GM06990 (cell line): ENCODE measurements around the gene SEC11C.

Experiments
- DNase-seq: peaks from one replicate; pipeline ENCODE4 v3.0.0-alpha.2; 2011; ENCODE audit not compliant: insufficient read length; ENCODE audit errors: extremely low read depth
- H3K27me3 ChIP-seq: replicated peaks from 2 replicates; pipeline ENCODE4 v1.6.0; 2011; ENCODE audit warnings: low read length; ENCODE audit not compliant: control insufficient read depth, insufficient read depth
- H3K36me3 ChIP-seq: 2 replicates; pipeline ENCODE4 v1.5.1; 2011; ENCODE audit warnings: low read length; ENCODE audit not compliant: control insufficient read depth, insufficient read depth
- H3K4me3 ChIP-seq: replicated peaks from 2 replicates; pipeline ENCODE4 v1.5.1; 2011; ENCODE audit warnings: low read depth, mild to moderate bottlenecking, control low read depth, low read length
- CTCF ChIP-seq: IDR thresholded peaks from 2 replicates; pipeline ENCODE4 v1.5.1; 2011; ENCODE audit warnings: low read length, control low read depth, mild to moderate bottlenecking, inconsistent platforms; ENCODE audit not compliant: insufficient read depth, poor library complexity, severe bottlenecking

SEC11C gene

DNA sequence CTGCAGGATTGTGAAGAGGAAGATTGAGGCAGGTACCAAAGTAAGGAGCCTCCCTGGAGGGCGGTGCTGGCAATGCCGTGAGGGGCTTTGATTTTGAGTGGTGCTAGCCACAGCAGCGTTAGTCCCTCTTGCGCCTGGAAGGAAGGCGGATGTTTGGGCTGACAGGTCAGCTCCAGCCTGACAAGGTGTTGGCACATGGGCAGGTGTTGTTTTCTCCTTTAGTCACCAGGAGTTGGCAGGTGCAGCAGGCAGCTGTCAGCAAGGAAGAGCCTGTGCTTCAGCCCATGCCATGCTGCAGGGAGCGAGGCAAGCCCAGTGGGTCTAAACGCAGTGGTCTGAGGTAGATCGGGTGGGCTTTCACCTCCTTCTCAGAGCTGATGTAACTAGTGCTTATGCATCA is 8.5 kb downstream of the SEC11C start:
- no peak for DNase-seq
- TF ChIP-seq CTCF = no peak
- H3K4me3 ChIP-seq = no peak overlapping the region
- peaks cover 17% of the 10 kb centered on the region for H3K36me3 ChIP-seq
- no peaks in the 10 kb centered on the region for H3K27me3 ChIP-seq

GRCh38 chr18:59149007-59149406 is 9.3 kb downstream of the SEC11C start:
- DNase-seq = no peak
- Histone ChIP-seq H3K4me3 (no peak overlapping the region), H3K36me3 (peaks cover 17% of the 10 kb centered on the region), H3K27me3 (no peaks in the 10 kb centered on the region)
- TF ChIP-seq CTCF = no peak

DNA sequence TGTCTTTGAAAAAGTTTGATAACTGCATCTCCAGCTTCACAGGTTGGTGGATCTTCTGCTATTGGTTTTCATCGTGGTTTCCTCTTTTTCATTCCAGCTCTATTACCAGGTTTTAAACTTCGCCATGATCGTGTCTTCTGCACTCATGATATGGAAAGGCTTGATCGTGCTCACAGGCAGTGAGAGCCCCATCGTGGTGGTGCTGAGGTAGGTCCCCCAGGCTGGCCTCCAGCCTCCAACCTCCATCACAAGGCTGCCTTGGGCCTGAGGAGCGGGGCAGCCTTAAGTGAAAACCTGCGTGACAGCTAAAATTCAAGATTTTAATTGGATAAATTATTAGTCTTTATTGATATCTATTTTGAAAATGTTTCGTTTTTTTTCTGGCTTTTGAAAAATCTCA is 9.7 kb downstream of the SEC11C start:
- DNase-seq = no peak
- H3K27me3 ChIP-seq = no peaks in the 10 kb centered on the region
- peaks cover 18% of the 10 kb centered on the region for H3K36me3 ChIP-seq
- no peak for TF ChIP-seq CTCF
- H3K4me3 ChIP-seq = no peak overlapping the region

DNA sequence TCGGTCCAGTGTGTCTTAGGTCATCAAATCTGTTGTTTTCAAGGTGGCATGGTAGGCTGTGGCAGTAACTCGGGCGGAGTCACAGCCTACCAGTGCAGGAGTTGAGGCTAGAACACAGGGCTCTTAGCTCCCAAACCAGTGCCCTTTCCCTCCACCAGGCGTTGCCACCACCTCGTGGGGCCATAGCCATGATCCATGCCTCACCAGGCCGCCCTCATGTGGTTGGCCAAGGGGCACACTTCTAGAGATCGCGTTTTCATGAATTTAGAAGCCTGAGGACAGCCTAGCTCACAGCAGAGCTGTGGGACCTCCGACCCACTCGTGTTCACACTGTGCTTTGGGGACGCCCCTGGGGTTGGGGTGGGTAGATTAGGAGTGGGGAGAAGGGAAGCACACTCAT is 10.6 kb downstream of the SEC11C start:
- no peak overlapping the region for H3K4me3 ChIP-seq
- H3K27me3 ChIP-seq = no peaks in the 10 kb centered on the region
- peaks cover 22% of the 10 kb centered on the region for H3K36me3 ChIP-seq
- DNase-seq = no peak
- TF ChIP-seq CTCF = no peak

DNA sequence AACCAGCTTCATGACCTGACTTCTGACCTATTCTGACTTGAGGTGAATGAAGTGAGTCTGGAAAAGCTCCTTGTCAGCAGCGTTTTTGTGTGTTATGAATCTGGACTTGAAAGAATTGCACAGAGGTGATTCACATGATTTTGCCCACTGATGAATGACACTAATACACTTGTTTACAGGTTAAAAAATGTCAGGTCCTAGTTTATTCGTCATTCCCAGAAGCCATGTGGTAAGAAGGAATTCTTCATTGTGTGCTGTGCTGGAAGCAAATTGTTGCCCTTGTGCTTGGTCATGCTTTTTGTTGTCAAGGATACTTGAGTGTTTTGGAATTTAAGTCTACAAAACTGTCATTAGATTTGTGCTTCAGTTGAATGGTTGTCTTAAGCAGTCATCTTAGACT is 15.5 kb downstream of the SEC11C start:
- H3K4me3 ChIP-seq = no peak overlapping the region
- TF ChIP-seq CTCF = no peak
- peaks cover 18% of the 10 kb centered on the region for H3K36me3 ChIP-seq
- no peaks in the 10 kb centered on the region for H3K27me3 ChIP-seq
- DNase-seq = no peak

- no peak for DNase-seq
- Histone ChIP-seq H3K4me3 (no peak overlapping the region), H3K36me3 (peaks cover 15% of the 10 kb centered on the region), H3K27me3 (no peaks in the 10 kb centered on the region)
- no peak for TF ChIP-seq CTCF
Observed at GRCh38 chr18:59156316-59156715, 16.6 kb downstream of the SEC11C start.
